Chondrocyte (in vitro differentiated cells): ENCODE measurements around the gene PYGB. TPM values are rescaled to one million over a fixed set of nuclear protein-coding genes. Genes with fewer than 3 reads are reported as not detected.
"Not testable (repeated sequence)": the region's sequence is repeated elsewhere in the genome, so short reads cannot be mapped to it uniquely, and the experiment has no call there.

ENCODE experiments used
- DNase-seq: peaks from one replicate; pipeline ENCODE4 v3.0.0; 2021; ENCODE audit warnings: mixed read lengths, low spot score
- H3K27ac Mint-ChIP-seq: one replicate; pipeline ENCODE4 v1.8.0; 2021; ENCODE audit warnings: mild to moderate bottlenecking, moderate library complexity, mixed read lengths; ENCODE audit not compliant: unreplicated experiment
- H3K27me3 Mint-ChIP-seq: 2 replicates; pipeline ENCODE4 v1.8.0; 2021; ENCODE audit warnings: low read depth, mixed read lengths
- H3K36me3 Mint-ChIP-seq: 2 replicates; pipeline ENCODE4 v1.8.0; 2021; ENCODE audit warnings: low read depth, mixed read lengths
- H3K4me1 Mint-ChIP-seq: 2 replicates; pipeline ENCODE4 v1.8.0; 2021; ENCODE audit warnings: low read depth, mild to moderate bottlenecking, mixed read lengths
- H3K4me3 Mint-ChIP-seq: one replicate; pipeline ENCODE4 v1.8.0; 2021; ENCODE audit warnings: mild to moderate bottlenecking, moderate library complexity, mixed read lengths; ENCODE audit not compliant: unreplicated experiment
- H3K9me3 Mint-ChIP-seq: 2 replicates; pipeline ENCODE4 v1.8.0; 2021; ENCODE audit warnings: low read depth, mixed read lengths
- CTCF ChIP-seq: fragments of 200-600 bp; sonication (generic); IDR thresholded peaks from 2 replicates; pipeline ENCODE4 v1.5.0; 2021; ENCODE audit warnings: antibody characterized with exemption, mild to moderate bottlenecking, moderate library complexity
- total RNA-seq: library from RNA; stranded (reverse); gene quantifications from 3 replicates; pipeline ENCODE4 v1.2.1, GENCODE V29; 2021

The PYGB gene
- total RNA-seq, 1 donor from 2014 or later: 171 TPM

- peaks cover 2% of the 10 kb centered on the region for H3K36me3 Mint-ChIP-seq
- peaks cover under 1% of the 10 kb centered on the region for H3K9me3 Mint-ChIP-seq
- DNase-seq: no peak
- no peaks in the 10 kb centered on the region for H3K27me3 Mint-ChIP-seq
- no peaks in the 10 kb centered on the region for H3K4me1 Mint-ChIP-seq
- TF ChIP-seq CTCF: no peak
- H3K4me3 Mint-ChIP-seq: no peak overlapping the region
- no peak overlapping the region for H3K27ac Mint-ChIP-seq
These were observed 76.5 kb downstream of the PYGB start for GRCh38 chr20:25324412-25324811.

GRCh38 chr20:25325073-25325472 lies 77.2 kb downstream of the PYGB start:
- Mint-ChIP-seq H3K27me3 (no peaks in the 10 kb centered on the region), H3K9me3 (peaks cover 6% of the 10 kb centered on the region), H3K27ac (no peak overlapping the region), H3K36me3 (peaks cover 5% of the 10 kb centered on the region), H3K4me1 (no peaks in the 10 kb centered on the region), H3K4me3 (no peak overlapping the region)
- DNase-seq: no peak
- TF ChIP-seq CTCF: no peak

- H3K36me3 Mint-ChIP-seq: peaks cover 4% of the 10 kb centered on the region
- no peak for DNase-seq
- TF ChIP-seq CTCF: no peak
- no peaks in the 10 kb centered on the region for H3K27me3 Mint-ChIP-seq
- no peaks in the 10 kb centered on the region for H3K4me1 Mint-ChIP-seq
- peaks cover 6% of the 10 kb centered on the region for H3K9me3 Mint-ChIP-seq
- H3K27ac Mint-ChIP-seq: no peak overlapping the region
- H3K4me3 Mint-ChIP-seq: no peak overlapping the region
These were observed 78.1 kb downstream of the PYGB start for GRCh38 chr20:25325997-25326396.

- Mint-ChIP-seq H3K4me1 (no peaks in the 10 kb centered on the region), H3K4me3 (no peak overlapping the region), H3K9me3 (peaks cover 6% of the 10 kb centered on the region), H3K27me3 (no peaks in the 10 kb centered on the region), H3K27ac (no peak overlapping the region), H3K36me3 (peaks cover 3% of the 10 kb centered on the region)
- no peak for TF ChIP-seq CTCF
- DNase-seq: no peak
These were observed 79.8 kb downstream of the PYGB start for GRCh38 chr20:25327521-25328235.

- Mint-ChIP-seq H3K4me1 (no peaks in the 10 kb centered on the region), H3K27ac (no peak overlapping the region), H3K9me3 (peaks cover 6% of the 10 kb centered on the region), H3K36me3 (peaks cover 3% of the 10 kb centered on the region), H3K27me3 (no peaks in the 10 kb centered on the region), H3K4me3 (no peak overlapping the region)
- no peak for TF ChIP-seq CTCF
- DNase-seq: no peak
These were observed 81.1 kb downstream of the PYGB start for GRCh38 chr20:25328954-25329498.

GRCh38 chr20:25334972-25335371 lies 87.1 kb downstream of the PYGB start:
- H3K4me3 Mint-ChIP-seq, H3K27me3 Mint-ChIP-seq, H3K4me1 Mint-ChIP-seq, DNase-seq, H3K9me3 Mint-ChIP-seq, H3K36me3 Mint-ChIP-seq, H3K27ac Mint-ChIP-seq: not testable (repeated sequence)
